ENCODE results near the gene SPECC1.

Gene SPECC1

GRCh38 chr17:20118280-20118679 lies 109.1 kb downstream of the SPECC1 start:
- Histone ChIP-seq H3K9me3 (ENCODE audit: insufficient read depth, low read depth, low read length) (no peaks in the 10 kb centered on the region), H3K79me1 (ENCODE audit: low read length) (peaks cover 3% of the 10 kb centered on the region), H4K12ac (ENCODE audit: low read depth, low read length) (no peak overlapping the region), H2BK120ac (ENCODE audit: insufficient read depth, low read length, poor library complexity) (no peak overlapping the region), H3K4me1 (ENCODE audit: control insufficient read depth in 1 of 2, insufficient read depth in 2 of 2, low read length in 2 of 2) (peaks cover 0 to 5% of the 10 kb centered on the region in 2 experiments), H2BK12ac (ENCODE audit: low read length) (no peak overlapping the region), H2AFZ (ENCODE audit: insufficient read depth, low read length, poor library complexity) (no peak overlapping the region), H3K18ac (ENCODE audit: low read length) (no peak overlapping the region), H3K79me2 (ENCODE audit: control insufficient read depth, insufficient read depth, low read length, poor library complexity) (no peaks in the 10 kb centered on the region), H3K14ac (ENCODE audit: low read length) (no peak overlapping the region), H3K9ac (ENCODE audit: low read length) (no peak overlapping the region), H4K8ac (ENCODE audit: low read depth, low read length) (no peak overlapping the region), H3K27me3 (ENCODE audit: insufficient read depth, low read length) (no peaks in the 10 kb centered on the region), H4K91ac (ENCODE audit: low read depth, low read length) (no peak overlapping the region), H3K23ac (ENCODE audit: low read length) (no peak overlapping the region), H3K4me2 (ENCODE audit: low read length) (no peak overlapping the region), H3K36me3 (ENCODE audit: control insufficient read depth in 1 of 2, insufficient read depth in 2 of 2, low read length in 2 of 2) (no peaks in the 10 kb centered on the region), H3K27ac (ENCODE audit: low read depth, low read length) (no peak overlapping the region), H2BK5ac (ENCODE audit: low read depth, low read length, poor library complexity) (no peak overlapping the region), H2AK5ac (ENCODE audit: low read length) (no peak overlapping the region), H3K4me3 (ENCODE audit: low read depth, low read length) (no peak overlapping the region), H3K4ac (ENCODE audit: low read depth, low read length) (no peak overlapping the region)
- DNase-seq, result no peak
- no CpG with 5 or more reads among the region's 1 CpG for WGBS (ENCODE audit: extremely low coverage, insufficient coverage, insufficient read length)

- no peak overlapping the region for H2BK5ac ChIP-seq (ENCODE audit: low read depth, low read length, poor library complexity)
- no peaks in the 10 kb centered on the region for H3K79me2 ChIP-seq (ENCODE audit: control insufficient read depth, insufficient read depth, low read length, poor library complexity)
- H4K91ac ChIP-seq (ENCODE audit: low read depth, low read length), result no peak overlapping the region
- H3K9me3 ChIP-seq (ENCODE audit: insufficient read depth, low read depth, low read length), result no peaks in the 10 kb centered on the region
- no peak overlapping the region for H3K4ac ChIP-seq (ENCODE audit: low read depth, low read length)
- no peak overlapping the region for H2BK120ac ChIP-seq (ENCODE audit: insufficient read depth, low read length, poor library complexity)
- peaks cover 3% of the 10 kb centered on the region for H3K79me1 ChIP-seq (ENCODE audit: low read length)
- H3K23ac ChIP-seq (ENCODE audit: low read length), result no peak overlapping the region
- H3K14ac ChIP-seq (ENCODE audit: low read length), result no peak overlapping the region
- H3K9ac ChIP-seq (ENCODE audit: low read length), result no peak overlapping the region
- no peak overlapping the region for H2AFZ ChIP-seq (ENCODE audit: insufficient read depth, low read length, poor library complexity)
- H3K18ac ChIP-seq (ENCODE audit: low read length), result no peak overlapping the region
- peaks cover 0 to 5% of the 10 kb centered on the region in 2 experiments for H3K4me1 ChIP-seq (ENCODE audit: control insufficient read depth in 1 of 2, insufficient read depth in 2 of 2, low read length in 2 of 2)
- no peak overlapping the region for H3K4me3 ChIP-seq (ENCODE audit: low read depth, low read length)
- no peak overlapping the region for H2BK12ac ChIP-seq (ENCODE audit: low read length)
- no peak overlapping the region for H3K27ac ChIP-seq (ENCODE audit: low read depth, low read length)
- no peak overlapping the region for H2AK5ac ChIP-seq (ENCODE audit: low read length)
- no peak overlapping the region for H4K12ac ChIP-seq (ENCODE audit: low read depth, low read length)
- H4K8ac ChIP-seq (ENCODE audit: low read depth, low read length), result no peak overlapping the region
- H3K36me3 ChIP-seq (ENCODE audit: control insufficient read depth in 1 of 2, insufficient read depth in 2 of 2, low read length in 2 of 2), result no peaks in the 10 kb centered on the region
- no peak for DNase-seq
- no peak overlapping the region for H3K4me2 ChIP-seq (ENCODE audit: low read length)
- no peaks in the 10 kb centered on the region for H3K27me3 ChIP-seq (ENCODE audit: insufficient read depth, low read length)
- no CpG with 5 or more reads among the region's 3 CpGs for WGBS (ENCODE audit: extremely low coverage, insufficient coverage, insufficient read length)
These were observed 111.7 kb downstream of the SPECC1 start for GRCh38 chr17:20120836-20121235.

DNA sequence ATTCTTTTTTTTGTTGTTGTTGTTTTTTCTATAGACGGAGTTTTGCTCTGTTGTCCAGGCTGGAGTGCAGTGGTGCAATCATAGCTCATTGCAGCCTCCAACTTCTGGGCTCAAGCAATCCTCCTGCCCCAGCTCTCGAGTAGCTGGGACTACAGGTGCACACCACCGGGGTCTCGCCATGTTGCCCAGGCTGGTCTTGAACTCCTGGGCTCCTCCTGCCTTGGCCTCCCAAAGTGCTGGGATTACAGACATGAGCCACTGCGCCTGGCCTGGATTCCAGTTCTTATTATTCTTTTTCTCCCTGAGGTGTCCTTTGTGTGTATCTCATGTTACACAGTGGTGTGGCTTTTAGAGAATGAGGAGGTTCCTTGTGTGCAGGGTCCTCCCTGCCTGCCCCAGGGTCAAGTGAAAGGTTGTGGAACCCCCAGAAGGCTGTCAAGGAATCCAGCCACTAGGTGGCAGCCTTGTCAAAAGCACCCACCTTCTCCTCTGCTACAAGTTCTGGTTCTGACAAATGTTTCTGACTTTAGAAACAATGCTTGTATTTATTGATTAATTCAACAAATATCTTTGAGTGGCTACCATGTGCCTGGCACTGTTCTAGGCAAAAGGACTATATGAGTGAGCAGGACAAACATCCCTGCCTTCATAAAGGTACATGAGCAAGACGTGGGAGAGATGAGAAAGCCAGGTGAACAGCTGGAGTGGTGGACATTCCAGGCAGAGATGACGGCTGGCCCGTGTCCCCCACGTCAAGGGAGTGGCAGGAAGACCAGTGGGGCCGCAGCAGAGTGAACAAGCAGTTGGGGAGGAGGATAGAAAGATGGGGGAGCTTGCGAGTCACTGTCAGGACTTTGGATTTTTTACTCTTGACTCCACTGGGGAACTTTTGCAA lies 112.4 kb downstream of the SPECC1 start:
- Histone ChIP-seq H3K4me1 (ENCODE audit: control insufficient read depth in 1 of 2, insufficient read depth in 2 of 2, low read length in 2 of 2) (peaks cover 0 to 5% of the 10 kb centered on the region in 2 experiments), H3K27ac (ENCODE audit: low read depth, low read length) (no peak overlapping the region), H3K36me3 (ENCODE audit: control insufficient read depth in 1 of 2, insufficient read depth in 2 of 2, low read length in 2 of 2) (no peaks in the 10 kb centered on the region), H3K79me2 (ENCODE audit: control insufficient read depth, insufficient read depth, low read length, poor library complexity) (no peaks in the 10 kb centered on the region), H3K14ac (ENCODE audit: low read length) (no peak overlapping the region), H2AK5ac (ENCODE audit: low read length) (no peak overlapping the region), H3K27me3 (ENCODE audit: insufficient read depth, low read length) (no peaks in the 10 kb centered on the region), H3K79me1 (ENCODE audit: low read length) (peaks cover 3% of the 10 kb centered on the region), H4K91ac (ENCODE audit: low read depth, low read length) (no peak overlapping the region), H2AFZ (ENCODE audit: insufficient read depth, low read length, poor library complexity) (no peak overlapping the region), H3K9ac (ENCODE audit: low read length) (no peak overlapping the region), H2BK5ac (ENCODE audit: low read depth, low read length, poor library complexity) (no peak overlapping the region), H3K4me3 (ENCODE audit: low read depth, low read length) (no peak overlapping the region), H3K4me2 (ENCODE audit: low read length) (no peak overlapping the region), H3K18ac (ENCODE audit: low read length) (no peak overlapping the region), H3K4ac (ENCODE audit: low read depth, low read length) (no peak overlapping the region), H2BK120ac (ENCODE audit: insufficient read depth, low read length, poor library complexity) (no peak overlapping the region), H3K9me3 (ENCODE audit: insufficient read depth, low read depth, low read length) (no peaks in the 10 kb centered on the region), H4K8ac (ENCODE audit: low read depth, low read length) (no peak overlapping the region), H4K12ac (ENCODE audit: low read depth, low read length) (no peak overlapping the region), H3K23ac (ENCODE audit: low read length) (no peak overlapping the region), H2BK12ac (ENCODE audit: low read length) (peak overlapping the region; percentile 33)
- WGBS (ENCODE audit: extremely low coverage, insufficient coverage, insufficient read length), result no CpG with 5 or more reads among the region's 11 CpGs
- peak in 1 of 2 donors; percentile 74 for DNase-seq

GRCh38 chr17:20122254-20122879 lies 113.2 kb downstream of the SPECC1 start:
- Histone ChIP-seq H2BK5ac (ENCODE audit: low read depth, low read length, poor library complexity) (no peak overlapping the region), H4K12ac (ENCODE audit: low read depth, low read length) (no peak overlapping the region), H3K9ac (ENCODE audit: low read length) (no peak overlapping the region), H3K14ac (ENCODE audit: low read length) (no peak overlapping the region), H3K27me3 (ENCODE audit: insufficient read depth, low read length) (no peaks in the 10 kb centered on the region), H3K23ac (ENCODE audit: low read length) (no peak overlapping the region), H3K9me3 (ENCODE audit: insufficient read depth, low read depth, low read length) (no peaks in the 10 kb centered on the region), H3K4me3 (ENCODE audit: low read depth, low read length) (no peak overlapping the region), H2AK5ac (ENCODE audit: low read length) (peak overlapping the region; percentile 69), H2BK12ac (ENCODE audit: low read length) (no peak overlapping the region), H2BK120ac (ENCODE audit: insufficient read depth, low read length, poor library complexity) (no peak overlapping the region), H4K91ac (ENCODE audit: low read depth, low read length) (no peak overlapping the region), H3K36me3 (ENCODE audit: control insufficient read depth in 1 of 2, insufficient read depth in 2 of 2, low read length in 2 of 2) (no peaks in the 10 kb centered on the region), H4K8ac (ENCODE audit: low read depth, low read length) (no peak overlapping the region), H3K79me2 (ENCODE audit: control insufficient read depth, insufficient read depth, low read length, poor library complexity) (no peaks in the 10 kb centered on the region), H3K27ac (ENCODE audit: low read depth, low read length) (no peak overlapping the region), H3K4me2 (ENCODE audit: low read length) (no peak overlapping the region), H2AFZ (ENCODE audit: insufficient read depth, low read length, poor library complexity) (no peak overlapping the region), H3K18ac (ENCODE audit: low read length) (no peak overlapping the region), H3K4ac (ENCODE audit: low read depth, low read length) (no peak overlapping the region), H3K4me1 (ENCODE audit: control insufficient read depth in 1 of 2, insufficient read depth in 2 of 2, low read length in 2 of 2) (peaks cover 0 to 5% of the 10 kb centered on the region in 2 experiments), H3K79me1 (ENCODE audit: low read length) (peaks cover 3% of the 10 kb centered on the region)
- no CpG with 5 or more reads among the region's 8 CpGs for WGBS (ENCODE audit: extremely low coverage, insufficient coverage, insufficient read length)
- DNase-seq, result no peak

Data from trophoblast cell (in vitro differentiated cells and primary cell).